Measurements from ENCODE around the gene CDKAL1.

The CDKAL1 gene

GRCh38 chr6:21270636-21271201, 736.5 kb downstream of the CDKAL1 start:
- no peak for TF ChIP-seq CTCF (IDR thresholded peaks at IDR 0.05; ENCODE audit: low read length, missing control alignments)
- no peak overlapping the region for H3K4me3 ChIP-seq (replicated peaks; ENCODE audit: low read depth, low read length)
- no peak for DNase-seq (ENCODE audit: low read depth)

- no peak for DNase-seq (ENCODE audit: low read depth)
- H3K4me3 ChIP-seq (replicated peaks; ENCODE audit: low read depth, low read length) = no peak overlapping the region
- TF ChIP-seq CTCF (IDR thresholded peaks at IDR 0.05; ENCODE audit: low read length, missing control alignments) = no peak
These were observed 737.3 kb downstream of the CDKAL1 start for GRCh38 chr6:21271428-21272155.

DNA sequence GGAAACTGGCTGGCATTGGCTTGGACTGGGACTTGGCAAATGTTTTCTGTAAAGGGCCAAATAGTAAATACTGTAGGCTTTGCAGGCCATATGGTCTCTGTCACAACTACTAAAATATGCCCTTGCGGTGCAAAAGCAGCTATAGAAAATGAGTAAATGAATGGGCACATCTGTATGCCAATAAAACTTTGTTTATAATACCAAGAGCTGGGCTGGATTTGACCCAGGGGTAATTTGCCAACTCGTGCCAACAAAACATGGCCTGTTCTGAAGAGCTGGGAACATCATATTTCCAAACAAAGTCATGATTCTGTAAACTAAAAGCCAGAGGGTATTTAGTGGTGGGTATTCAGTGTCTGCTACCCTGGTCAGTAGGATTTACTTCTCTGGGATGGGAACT, 739.2 kb downstream of the CDKAL1 start:
- no peak overlapping the region for H3K4me3 ChIP-seq (replicated peaks; ENCODE audit: low read depth, low read length)
- no peak for TF ChIP-seq CTCF (IDR thresholded peaks at IDR 0.05; ENCODE audit: low read length, missing control alignments)

DNA sequence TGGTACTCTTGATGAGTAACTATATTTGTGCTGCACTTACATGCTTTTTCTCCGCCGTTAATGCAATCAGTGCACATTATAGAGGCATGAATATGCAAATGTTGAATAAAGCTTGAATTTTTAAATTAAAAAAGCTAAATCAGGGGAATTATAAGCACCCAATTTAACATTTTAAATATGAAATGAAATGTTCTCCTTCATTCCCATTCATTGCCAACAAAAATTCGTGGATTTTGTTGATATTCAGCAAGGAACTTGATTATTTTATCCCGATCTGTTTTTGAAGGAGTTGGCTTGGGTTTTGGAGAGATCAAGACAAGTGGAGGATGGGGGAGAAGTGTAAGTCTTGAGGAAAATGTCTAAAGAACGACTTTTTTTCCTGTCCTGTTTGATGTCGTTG, 740.6 kb downstream of the CDKAL1 start:
- no peak for TF ChIP-seq CTCF (IDR thresholded peaks at IDR 0.05; ENCODE audit: low read length, missing control alignments)
- no peak for DNase-seq (ENCODE audit: low read depth)
- H3K4me3 ChIP-seq (replicated peaks; ENCODE audit: low read depth, low read length) = no peak overlapping the region

More for the DNA sequence above, 739.2 kb downstream of the CDKAL1 start:
- no peak for DNase-seq (ENCODE audit: low read depth)

DNA sequence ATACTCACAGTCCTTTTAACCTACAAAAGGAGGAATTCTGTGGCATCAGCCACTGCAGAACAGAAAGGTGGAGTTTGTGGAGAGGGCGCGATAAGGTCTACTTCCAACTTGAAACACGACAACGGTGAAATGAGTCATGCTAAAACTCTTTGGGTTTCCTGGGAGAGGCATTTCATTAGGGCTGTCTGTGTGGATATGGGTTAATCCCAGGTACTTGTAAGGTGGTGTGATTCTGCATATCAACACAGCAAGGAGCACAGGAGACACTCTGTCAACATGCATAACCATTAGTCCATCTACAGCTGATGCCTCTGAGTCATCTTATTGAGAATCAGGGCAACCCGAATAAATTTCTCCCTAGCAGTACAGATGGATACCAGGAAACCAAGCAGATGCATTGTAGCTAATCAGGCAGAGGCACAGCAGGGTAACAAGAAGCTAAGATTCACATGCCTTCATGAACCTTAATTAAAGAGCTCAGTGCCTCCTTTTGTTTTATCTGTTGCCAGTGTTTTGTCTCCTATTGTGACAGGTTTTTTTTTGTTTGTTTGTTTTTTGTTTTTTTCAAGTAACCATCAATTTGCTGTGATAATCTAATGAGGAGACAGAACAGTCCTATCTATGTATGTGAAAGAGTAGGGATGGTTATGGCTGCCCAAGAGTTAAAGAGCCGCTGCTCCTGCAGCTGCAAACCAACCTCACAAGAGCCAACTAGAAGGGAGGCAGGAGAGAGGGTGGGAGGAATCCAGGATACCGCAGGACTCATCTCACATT, 743.5 kb downstream of the CDKAL1 start:
- H3K4me3 ChIP-seq (replicated peaks; ENCODE audit: low read depth, low read length) = no peak overlapping the region
- DNase-seq (ENCODE audit: low read depth) = no peak
- TF ChIP-seq CTCF (IDR thresholded peaks at IDR 0.05; ENCODE audit: low read length, missing control alignments) = no peak

- TF ChIP-seq CTCF (IDR thresholded peaks at IDR 0.05; ENCODE audit: low read length, missing control alignments) = no peak
- no peak for DNase-seq (ENCODE audit: low read depth)
- no peak overlapping the region for H3K4me3 ChIP-seq (replicated peaks; ENCODE audit: low read depth, low read length)
These were observed 744.1 kb downstream of the CDKAL1 start for GRCh38 chr6:21278375-21278745.
